Vagina (tissue), 2 donors: ENCODE results near the gene PIEZO1. TPM values are rescaled to one million over a fixed set of nuclear protein-coding genes. Genes with fewer than 3 reads are reported as not detected.
A peak's percentile ranks its signal among the peaks of the same experiment; 100 is the strongest.

Source experiments
- DNase-seq, 2 donors: peaks; one replicate each; pipeline ENCODE4 v3.0.0-alpha.2; 2017; ENCODE audit errors: extremely low spot score in 2 of 2
- H3K27ac ChIP-seq: fragments of 200-600 bp; sonication (generic); one replicate; pipeline ENCODE4 v1.5.1; 2019
- H3K27me3 ChIP-seq: fragments of 200-600 bp; sonication (generic); one replicate; pipeline ENCODE4 v1.5.1; 2019
- H3K36me3 ChIP-seq, 2 donors: fragments of 200-600 bp; sonication (generic); one replicate each; pipeline ENCODE4 v1.5.1; 2017 to 2019
- H3K4me1 ChIP-seq: fragments of 200-600 bp; sonication (generic); one replicate; pipeline ENCODE4 v1.5.1; 2019
- H3K4me3 ChIP-seq, 2 donors: fragments of 200-600 bp; sonication (generic); 1 replicate in 1 of 2; 2 replicates in 1 of 2; pipeline ENCODE4 v1.5.1; 2016 to 2019
- H3K9me3 ChIP-seq: fragments of 200-600 bp; sonication (generic); one replicate; pipeline ENCODE4 v1.5.1; 2019
- CTCF ChIP-seq, 3 experiments: fragments of 450-650 bp in 2 of 3; fragments of 200-600 bp in 1 of 3; sonication (generic) in 1 of 3; IDR thresholded peaks; one replicate each; pipeline ENCODE4 v1.5.1; 2017 to 2019; ENCODE audit warnings: antibody characterized with exemption in 3 of 3, mild to moderate bottlenecking in 2 of 3, moderate library complexity in 2 of 3
- POLR2A ChIP-seq, 2 donors: fragments of 450-650 bp; IDR thresholded peaks; one replicate each; pipeline ENCODE4 v1.6.1; 2017; ENCODE audit warnings: antibody characterized with exemption in 2 of 2, mild to moderate bottlenecking in 2 of 2, moderate library complexity in 2 of 2
- POLR2AphosphoS5 ChIP-seq, 2 donors: sonication (generic); formaldehyde crosslinking; IDR thresholded peaks; one replicate each; pipeline ENCODE4 v1.9.0; 2017; ENCODE audit warnings: antibody characterized with exemption in 2 of 2, mild to moderate bottlenecking in 2 of 2, low read depth in 1 of 2; ENCODE audit not compliant: insufficient read depth in 1 of 2
- intact Hi-C: fragments of 100-400 bp; cut with DNase I; formaldehyde crosslinking; loops from one replicate; pipeline ENCODE4 v1.15.1; 2023
- total RNA-seq: library from RNA; depleted of rRNA; stranded (reverse); fragments of >200 nt; gene quantifications from one replicate; pipeline ENCODE4 v1.2.3, GENCODE V29; 2016

Gene PIEZO1
- total RNA-seq, 1 donor from 2014 or later, result 184 TPM

GRCh38 chr16:88687254-88687576, 97.8 kb downstream of the PIEZO1 start:
- H3K27ac ChIP-seq, result no peak overlapping the region
- no peaks in the 10 kb centered on the region for H3K9me3 ChIP-seq
- intact Hi-C loops, result loop anchor here (10.0 kb wide), 1 partner anchor 58 kb away; no protein-coding TSS in a partner anchor
- no peak for TF ChIP-seq CTCF (IDR thresholded peaks at IDR 0.05)
- no peak for TF ChIP-seq POLR2A (IDR thresholded peaks at IDR 0.05)
- TF ChIP-seq POLR2AphosphoS5 (IDR thresholded peaks at IDR 0.05; ENCODE audit: insufficient read depth in 1 of 2, low read depth in 1 of 2), result no peak
- H3K36me3 ChIP-seq, result no peaks in the 10 kb centered on the region
- no peak for DNase-seq
- H3K4me3 ChIP-seq, result no peak overlapping the region
- no peaks in the 10 kb centered on the region for H3K27me3 ChIP-seq
- peaks cover 24% of the 10 kb centered on the region for H3K4me1 ChIP-seq

GRCh38 chr16:88686439-88687253, 98.4 kb downstream of the PIEZO1 start, which contains the start of gene SNAI3:
Gene SNAI3 (minus strand): TSS chr16:88686507. CDS start chr16:88686406, 101 bp downstream.
- no peak for DNase-seq
- no peaks in the 10 kb centered on the region for H3K36me3 ChIP-seq
- peaks cover 24% of the 10 kb centered on the region for H3K4me1 ChIP-seq
- TF ChIP-seq CTCF (IDR thresholded peaks at IDR 0.05) (no peak), POLR2A (IDR thresholded peaks at IDR 0.05) (no peak), POLR2AphosphoS5 (IDR thresholded peaks at IDR 0.05; ENCODE audit: insufficient read depth in 1 of 2, low read depth in 1 of 2) (no peak)
- intact Hi-C loops, result loop anchor here (10.0 kb wide), 1 partner anchor 58 kb away; no protein-coding TSS in a partner anchor
- no peaks in the 10 kb centered on the region for H3K27me3 ChIP-seq
- H3K27ac ChIP-seq, result no peak within 1 kb of the TSS
- H3K4me3 ChIP-seq, result peak within 1 kb of the TSS; percentile 40 to 51
- H3K9me3 ChIP-seq, result no peaks in the 10 kb centered on the region

- TF ChIP-seq CTCF (IDR thresholded peaks at IDR 0.05) (no peak), POLR2A (IDR thresholded peaks at IDR 0.05) (no peak), POLR2AphosphoS5 (IDR thresholded peaks at IDR 0.05; ENCODE audit: insufficient read depth in 1 of 2, low read depth in 1 of 2) (peak in 1 of 2 donors; percentile 19)
- no peak for DNase-seq
- Histone ChIP-seq H3K9me3 (no peaks in the 10 kb centered on the region), H3K27ac (no peak overlapping the region), H3K36me3 (no peaks in the 10 kb centered on the region), H3K4me1 (peaks cover 24% of the 10 kb centered on the region), H3K4me3 (peak overlapping the region; percentile 40 to 51), H3K27me3 (no peaks in the 10 kb centered on the region)
- intact Hi-C loops, result loop anchor here (10.0 kb wide), 1 partner anchor 59 kb away; no protein-coding TSS in a partner anchor
Measured at GRCh38 chr16:88686062-88686438, 99.0 kb downstream of the PIEZO1 start.

- no peaks in the 10 kb centered on the region for H3K36me3 ChIP-seq
- H3K27ac ChIP-seq, result no peak overlapping the region
- DNase-seq, result no peak
- H3K4me1 ChIP-seq, result peaks cover 24% of the 10 kb centered on the region
- no peaks in the 10 kb centered on the region for H3K9me3 ChIP-seq
- intact Hi-C loops, result loop anchor here (10.0 kb wide), 1 partner anchor 59 kb away; no protein-coding TSS in a partner anchor
- TF ChIP-seq POLR2A (IDR thresholded peaks at IDR 0.05) (no peak), CTCF (IDR thresholded peaks at IDR 0.05) (peak in 1 of 3 experiments; percentile 23)
- H3K27me3 ChIP-seq, result no peaks in the 10 kb centered on the region
- H3K4me3 ChIP-seq, result peak overlapping the region; percentile 40 to 51
Measured at GRCh38 chr16:88685156-88686061, 99.6 kb downstream of the PIEZO1 start.
